Measurements from ENCODE around the gene DSN1.

Gene DSN1

DNA sequence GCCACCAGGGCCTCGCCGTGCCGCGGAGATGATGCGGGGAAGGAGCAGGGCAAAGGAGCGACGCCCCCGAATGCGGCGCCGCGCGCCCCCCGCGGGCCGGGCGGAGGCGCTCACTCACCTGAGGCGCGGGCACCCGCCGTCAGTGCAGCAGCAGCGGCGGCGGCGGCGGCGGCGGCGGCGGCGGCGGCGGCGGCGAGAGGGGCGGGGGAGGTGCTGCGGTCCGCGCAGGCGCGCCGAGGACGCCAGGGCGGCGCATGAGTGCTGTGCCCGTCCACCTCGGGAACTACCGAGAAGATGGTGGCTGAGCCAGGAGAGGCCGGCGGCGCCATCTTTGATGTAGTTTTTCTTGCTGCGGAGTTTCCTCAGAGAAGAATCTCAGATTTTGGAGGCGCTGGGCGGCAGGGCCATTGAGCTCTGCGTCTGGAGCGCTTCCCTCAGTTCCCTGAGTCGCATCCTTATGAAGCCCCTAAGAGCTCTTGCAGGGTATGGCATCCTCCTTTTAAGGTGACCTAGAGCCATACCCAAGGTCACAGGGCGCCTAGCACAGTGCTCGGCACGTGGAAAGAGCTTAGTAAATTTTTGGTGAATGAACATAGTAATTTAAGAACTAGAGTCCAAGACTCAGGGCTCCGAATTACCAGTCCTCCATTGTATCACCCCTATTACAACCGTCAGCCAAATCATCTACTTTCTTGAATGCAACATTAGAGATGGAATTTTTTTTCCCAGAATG lies 27.5 kb downstream of the DSN1 start, which contains the start of gene NDRG3:
TSS of gene NDRG3 (minus strand) at position 164 of the 733 bp plus-strand sequence. CDS start 24,355 bp downstream, outside the sequence.
- peak; percentile 59 for DNase-seq

DNA sequence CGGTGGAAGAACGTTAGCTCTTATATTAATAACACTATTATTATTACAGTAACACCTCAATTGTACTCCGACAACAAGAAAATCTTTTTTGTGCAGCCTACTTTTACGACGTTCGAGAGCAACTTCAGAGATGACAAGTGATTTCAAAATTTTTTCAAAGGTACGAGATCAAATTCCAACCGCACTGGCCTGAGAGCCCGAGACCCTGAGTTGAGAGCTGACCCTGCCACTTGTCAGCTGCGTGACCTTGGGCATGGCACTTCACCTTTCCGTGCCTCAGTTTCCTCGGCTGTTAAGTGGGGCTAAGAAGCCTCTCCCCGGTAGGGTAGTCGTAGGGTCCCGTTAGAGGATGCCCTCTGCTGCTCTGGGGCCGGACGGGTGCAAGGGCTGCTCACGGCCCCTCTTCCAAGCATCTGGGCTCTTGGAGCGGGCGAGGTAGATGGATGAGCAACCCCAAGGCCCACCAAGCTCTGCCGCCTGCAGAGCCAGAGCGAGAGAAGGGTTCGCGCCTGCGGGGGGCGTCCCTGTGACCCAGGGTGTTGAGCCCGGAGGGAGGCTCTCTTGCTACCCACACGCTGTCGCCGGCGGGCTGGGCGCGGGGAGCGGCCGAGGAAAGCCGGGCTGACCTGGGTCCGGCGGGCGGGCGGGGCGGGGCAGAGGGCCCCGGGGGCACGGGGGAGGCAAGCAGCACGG lies 28.2 kb downstream of the DSN1 start:
- no peak for DNase-seq

DNA sequence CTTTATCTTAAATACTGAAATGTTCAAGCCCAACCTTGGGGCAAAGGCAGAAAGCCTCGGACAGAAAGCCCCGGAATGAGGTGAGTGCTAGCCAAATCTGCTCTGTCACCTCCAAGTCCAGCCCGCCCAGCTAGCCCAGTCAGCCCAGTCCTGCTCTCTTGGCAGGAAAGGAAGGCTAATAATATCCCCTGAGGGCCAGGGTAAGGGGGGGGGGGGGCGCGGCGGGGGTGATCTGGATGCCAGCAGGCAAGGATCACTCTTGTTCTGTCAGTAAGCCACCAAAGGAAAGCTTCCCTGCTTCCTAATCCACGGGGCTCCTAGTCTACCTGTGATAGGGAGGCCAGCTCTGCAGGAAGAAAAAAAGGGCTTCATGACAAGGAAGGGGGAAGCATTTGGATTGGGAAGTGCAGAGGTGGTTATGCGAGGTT lies 28.8 kb downstream of the DSN1 start:
- DNase-seq: no peak

DNA sequence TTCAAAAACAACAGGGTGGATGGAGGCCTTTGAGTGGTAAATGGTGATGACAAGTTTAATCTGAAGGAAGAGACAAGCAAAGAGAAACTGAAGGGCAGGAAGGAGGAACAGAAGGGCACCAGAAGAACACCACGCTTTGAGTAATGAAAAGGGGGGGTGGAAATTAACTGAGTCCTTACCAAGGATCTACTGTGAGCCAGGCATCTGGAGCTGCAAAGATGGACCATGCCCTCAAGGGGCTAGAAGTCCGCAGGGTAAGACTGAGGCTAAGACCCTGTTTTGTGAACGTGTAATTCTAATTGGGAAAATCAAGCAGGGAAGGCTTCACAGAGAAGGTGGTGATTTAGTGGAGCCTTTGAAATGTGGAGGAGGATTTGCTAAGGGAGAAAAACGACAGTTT lies 29.3 kb downstream of the DSN1 start:
- no peak for DNase-seq

DNA sequence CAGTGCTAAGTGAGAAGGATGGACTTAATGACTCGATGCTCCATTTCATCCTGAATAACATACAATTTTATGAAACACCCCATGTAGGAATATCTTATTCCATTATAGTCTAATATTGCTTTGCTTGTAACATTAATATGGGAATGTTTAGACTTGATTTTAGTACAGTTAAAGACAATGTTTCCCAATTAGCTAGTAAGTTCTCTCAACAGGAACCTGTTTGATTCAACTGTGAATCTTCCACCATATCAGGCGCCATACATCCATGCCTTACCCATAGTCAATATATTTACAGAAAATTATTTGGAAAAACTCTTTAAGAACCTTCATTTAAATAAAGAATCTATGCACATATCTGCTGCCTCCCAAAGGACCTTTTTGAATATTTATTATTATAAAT lies 31.0 kb downstream of the DSN1 start:
- DNase-seq: no peak

DNA sequence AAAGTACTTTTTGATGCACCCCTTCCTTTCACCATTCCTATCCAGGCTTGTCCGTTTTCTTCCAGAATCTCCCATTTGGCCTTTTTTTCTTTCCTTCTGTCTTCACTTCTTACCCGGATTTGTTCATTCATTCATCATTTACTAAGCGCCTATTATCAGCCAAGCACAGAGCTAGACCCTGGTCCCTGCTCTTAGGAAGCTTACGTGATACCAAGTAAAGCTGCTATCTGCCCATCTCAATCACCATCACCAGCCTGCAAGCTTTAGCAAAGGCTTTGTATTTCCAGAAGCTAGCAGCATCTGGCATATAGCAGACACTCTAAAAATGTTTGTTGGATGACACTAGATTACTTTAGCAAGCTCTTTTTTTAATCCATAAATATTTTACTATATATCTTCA lies 32.5 kb downstream of the DSN1 start:
- DNase-seq: no peak

DNA sequence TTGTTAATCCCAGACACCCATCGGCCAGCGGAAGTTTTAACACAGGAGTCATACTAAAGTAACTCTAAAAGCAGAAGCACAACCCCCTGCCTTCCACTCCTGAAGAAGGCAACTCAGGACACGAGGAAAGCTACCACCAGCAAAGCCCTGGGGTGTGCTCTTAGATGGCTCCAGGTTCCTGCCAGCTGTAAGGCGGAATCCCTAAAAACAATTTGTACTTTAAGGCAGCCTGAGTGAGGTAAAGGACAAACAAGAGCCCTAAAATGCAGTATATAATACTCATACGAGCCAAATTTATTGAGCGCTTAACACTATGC lies 36.4 kb downstream of the DSN1 start:
- DNase-seq: no peak

DNA sequence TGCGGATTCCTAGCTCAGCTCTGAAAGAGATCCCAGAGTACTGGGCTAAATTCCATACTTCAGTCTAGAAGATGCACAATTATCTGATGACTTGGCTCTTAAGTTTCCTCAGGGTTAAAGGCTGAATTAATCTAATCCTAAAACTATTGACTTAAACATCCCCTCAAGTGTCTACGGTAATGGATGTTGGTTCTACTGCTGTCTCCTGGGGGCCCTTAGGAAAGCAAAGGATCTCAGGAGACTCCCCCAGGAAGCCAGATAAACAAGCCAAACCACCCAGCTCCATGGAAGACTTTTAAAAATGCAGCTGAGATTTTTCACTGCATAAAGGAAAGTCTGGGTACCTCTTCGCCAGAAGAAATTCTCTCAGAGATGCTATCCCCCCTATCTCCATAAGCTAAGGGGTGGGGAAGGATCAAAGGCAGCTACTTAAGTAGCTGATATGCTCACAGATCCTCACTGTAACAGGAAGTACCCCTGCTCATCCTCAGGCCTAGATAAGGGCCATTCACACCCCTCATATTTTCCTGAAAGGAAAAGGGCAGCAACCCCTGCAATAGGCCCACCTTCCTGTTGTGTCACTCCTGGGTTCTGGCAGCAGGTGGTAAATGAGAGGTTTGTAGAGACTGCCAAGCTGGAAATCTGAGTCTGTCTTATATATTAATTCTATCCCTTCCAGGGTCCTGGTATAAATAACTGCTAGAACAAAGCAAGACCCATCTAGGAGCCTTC lies 36.9 kb downstream of the DSN1 start:
- DNase-seq: no peak

DNA sequence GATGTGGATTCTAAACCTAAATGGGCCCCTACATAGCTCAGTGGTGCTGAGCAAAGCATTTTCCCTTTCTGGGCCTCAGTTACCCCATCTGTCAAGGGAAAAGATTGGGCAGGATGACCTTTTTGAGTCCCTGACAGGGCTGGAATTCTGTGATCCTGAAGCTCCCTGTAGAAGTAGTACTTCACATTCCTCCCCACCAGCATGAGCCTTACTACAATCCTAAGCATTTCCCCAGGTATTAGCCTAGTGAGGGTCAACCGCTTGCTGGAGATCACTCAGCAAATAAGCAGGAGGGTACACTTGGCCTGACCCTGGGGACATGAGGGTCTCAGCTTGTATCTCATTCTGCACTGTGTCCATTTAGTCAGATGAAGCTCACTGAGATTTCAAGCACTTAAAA lies 41.1 kb downstream of the DSN1 start:
- no peak for DNase-seq

DNA sequence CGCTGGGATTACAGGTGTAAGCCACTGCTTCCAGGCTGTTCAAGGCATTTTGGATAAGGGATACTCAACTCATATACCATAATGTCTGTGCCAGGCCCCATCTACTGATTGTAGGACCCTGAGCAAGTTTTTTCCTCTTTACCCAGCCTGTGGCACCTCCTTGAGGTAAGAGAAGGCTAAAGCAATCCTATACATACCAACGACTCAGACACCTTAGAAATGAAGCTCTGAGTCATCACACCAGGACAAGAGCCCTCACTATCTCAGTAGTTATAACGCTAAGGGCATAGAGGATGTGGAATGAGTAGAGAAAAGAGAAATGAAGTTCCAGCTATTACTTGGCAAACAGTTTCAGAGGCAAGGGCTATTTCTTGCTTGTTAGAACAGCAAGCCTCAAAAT lies 44.6 kb downstream of the DSN1 start:
- DNase-seq: no peak

DNA sequence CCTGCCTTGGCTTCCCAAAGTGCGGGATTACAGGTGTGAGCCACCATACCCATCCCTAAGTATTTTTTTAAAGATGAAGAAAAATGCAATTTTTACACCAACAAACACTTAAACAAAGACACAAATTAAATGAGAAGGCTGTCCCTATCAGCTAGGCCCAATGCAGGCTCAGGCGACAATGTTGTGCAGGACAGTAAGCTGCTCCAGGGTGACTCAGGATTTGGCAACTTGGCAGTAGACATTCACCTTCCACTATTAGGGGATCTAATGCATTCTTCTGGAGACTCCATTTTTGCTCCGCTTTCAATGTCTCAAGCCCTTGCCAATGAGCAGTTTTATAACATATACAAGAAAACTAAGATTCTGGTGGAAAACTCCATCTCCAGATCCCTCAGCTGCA lies 47.4 kb downstream of the DSN1 start:
- no peak for DNase-seq

DNA sequence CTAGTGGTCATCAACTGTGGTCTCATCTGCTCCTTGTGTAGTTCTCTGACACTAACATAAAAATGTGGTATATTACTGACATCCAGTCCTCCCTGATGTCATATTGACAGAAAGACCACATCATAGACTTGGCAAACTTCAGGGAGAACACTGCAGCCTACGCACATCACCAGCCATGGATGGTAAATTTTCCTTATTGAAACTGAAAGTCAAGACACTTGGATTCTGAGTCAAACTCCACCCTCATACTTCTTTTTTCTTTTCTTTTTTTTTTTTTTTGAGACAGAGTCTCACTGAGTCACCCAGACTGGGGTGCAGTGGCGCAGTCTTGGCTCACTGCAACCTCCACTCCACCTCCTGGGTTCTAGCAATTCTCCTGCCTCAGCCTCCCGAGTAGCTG lies 53.1 kb downstream of the DSN1 start:
- DNase-seq: no peak

DNA sequence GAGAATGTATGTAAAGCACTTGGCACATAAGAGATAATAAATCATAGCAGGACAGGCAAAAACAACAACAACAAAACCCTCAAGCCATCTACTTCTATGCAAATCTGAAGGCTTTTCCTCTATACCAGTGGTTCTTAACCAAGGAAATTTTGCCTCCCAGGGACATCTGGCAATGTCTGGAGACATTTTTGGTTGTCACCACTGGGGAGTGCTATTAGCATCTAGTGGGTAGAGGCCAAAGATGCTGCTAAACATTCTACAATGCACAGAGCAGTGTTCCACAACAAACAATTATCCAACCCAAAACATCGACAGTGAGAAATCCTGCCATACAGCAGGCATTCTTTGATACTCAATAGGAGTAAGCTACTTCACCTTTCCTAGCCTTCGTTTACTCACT lies 55.9 kb downstream of the DSN1 start:
- no peak for DNase-seq

DNA sequence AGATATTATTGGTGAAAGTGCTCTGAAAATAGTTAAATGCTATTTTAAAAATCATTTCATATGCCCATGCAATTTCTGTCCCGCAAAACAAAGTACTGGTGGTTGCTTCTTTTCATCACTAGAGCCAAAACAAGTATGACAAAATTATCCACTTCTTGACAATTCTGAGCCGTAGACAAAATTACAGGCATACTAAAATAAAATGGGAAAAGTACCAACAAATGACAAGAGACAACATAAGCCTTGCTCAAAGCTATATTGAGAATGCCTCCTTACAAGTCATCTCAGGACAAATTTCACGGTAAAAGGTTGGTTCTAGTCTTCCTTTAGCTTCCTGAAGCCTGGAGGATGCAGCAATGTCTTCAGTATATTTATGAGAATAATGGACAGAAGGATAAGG lies 56.5 kb downstream of the DSN1 start:
- no peak for DNase-seq

DNA sequence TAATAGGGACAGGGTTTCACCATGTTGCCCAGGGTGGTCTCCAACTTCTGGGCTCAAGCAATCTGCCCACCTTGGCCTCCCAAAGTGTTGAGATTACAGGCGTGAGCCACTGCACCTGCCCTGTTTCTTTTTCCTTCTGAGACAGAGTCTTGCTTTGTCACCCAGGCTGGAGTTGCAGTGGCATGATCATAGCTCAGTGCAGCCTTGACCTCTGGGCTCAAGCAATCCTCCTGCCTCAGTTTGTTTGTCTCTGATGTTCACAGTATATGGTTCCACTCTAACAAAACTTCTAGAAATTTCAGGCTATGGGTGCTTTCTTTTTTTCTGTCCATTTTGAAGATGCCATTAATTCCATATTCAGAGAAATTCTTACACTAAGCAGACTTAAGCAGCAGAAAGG lies 60.8 kb downstream of the DSN1 start:
- DNase-seq: no peak

DNA sequence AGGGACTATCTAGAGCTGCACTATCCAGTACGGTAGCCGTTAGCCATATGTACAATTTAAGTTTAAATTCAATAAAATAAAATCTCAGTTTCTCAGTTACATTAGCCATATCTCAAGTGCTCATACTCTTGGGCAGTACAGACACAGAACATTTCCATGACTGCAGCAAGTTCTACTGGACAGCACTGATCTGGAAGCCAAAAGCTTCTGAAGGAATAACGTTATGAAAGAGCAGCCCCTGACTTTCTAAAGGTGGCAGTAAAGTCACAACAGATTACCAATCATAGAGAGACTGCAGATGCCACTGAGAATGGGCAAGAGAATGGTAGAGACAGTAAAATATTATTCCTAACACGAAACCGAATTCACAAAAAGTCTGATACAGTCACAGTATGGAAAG lies 64.4 kb downstream of the DSN1 start:
- DNase-seq: no peak

DNA sequence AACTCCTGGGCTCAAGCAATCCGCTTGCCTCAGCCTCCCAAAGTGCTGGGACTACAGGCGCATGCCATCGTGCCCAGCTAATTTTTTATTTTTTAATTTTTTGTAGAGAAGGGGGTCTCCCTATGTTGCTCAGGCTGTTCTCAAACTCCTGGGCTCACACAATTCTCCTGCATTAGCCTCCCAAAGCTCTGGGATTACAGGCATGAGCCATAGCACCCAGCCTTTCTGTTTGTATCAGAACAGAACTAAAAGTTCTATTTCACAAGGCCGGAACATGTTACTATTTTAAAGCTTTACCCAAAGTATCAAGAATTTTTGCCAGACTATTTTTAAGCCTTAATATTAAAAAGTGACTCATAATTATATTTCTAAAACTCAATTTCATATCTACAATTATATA lies 70.0 kb downstream of the DSN1 start:
- DNase-seq: no peak

Data from NCI-H187 treated with DMSO at 0.1 percent for 48 hours (cell line).